Measurements from ENCODE around the gene BRIP1.
"Not testable (repeated sequence)": the region's sequence is repeated elsewhere in the genome, so short reads cannot be mapped to it uniquely, and the experiment has no call there.

The BRIP1 gene

GRCh38 chr17:61795546-61795945, 67.8 kb downstream of the BRIP1 start:
- DNase-seq, result no peak

DNA sequence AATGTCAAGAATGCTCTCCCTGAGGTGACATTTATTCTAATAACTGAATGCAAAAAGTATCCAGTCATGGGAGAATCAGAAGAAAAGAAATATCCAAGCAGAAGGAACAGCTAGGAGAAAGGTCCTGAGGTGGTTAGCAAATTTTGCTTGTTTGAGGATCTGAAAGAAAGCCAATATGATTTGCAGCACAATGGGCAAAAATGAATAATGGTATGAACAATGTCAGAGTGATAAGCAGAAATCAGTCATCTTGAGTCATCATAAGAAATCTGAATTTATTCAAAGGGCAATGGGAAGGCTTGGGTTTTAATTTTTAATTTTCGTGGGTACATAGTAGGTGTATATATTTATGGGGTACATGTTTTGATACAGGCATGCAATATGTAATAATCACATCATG, 68.5 kb downstream of the BRIP1 start:
- no peak for DNase-seq

GRCh38 chr17:61794242-61794641, 69.1 kb downstream of the BRIP1 start:
- DNase-seq, result no peak

DNA sequence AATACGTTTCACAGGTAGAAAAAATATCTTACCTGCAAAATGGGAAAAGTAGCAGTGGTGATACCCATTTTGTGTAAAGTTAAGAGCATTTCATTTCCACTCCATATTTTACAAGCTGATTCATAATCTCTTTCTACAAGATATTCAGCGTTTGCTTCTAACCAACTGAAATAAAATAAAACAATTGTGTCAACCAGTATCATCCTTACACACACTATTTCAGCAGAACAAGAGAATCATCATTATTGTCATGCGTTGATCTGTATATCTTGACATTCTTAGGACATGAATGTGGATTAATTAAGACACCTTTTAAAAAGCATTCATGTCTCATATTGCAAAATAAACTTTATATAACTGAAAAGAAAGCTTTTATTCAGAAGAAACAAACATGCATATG, 69.8 kb downstream of the BRIP1 start:
- DNase-seq, result no peak

DNA sequence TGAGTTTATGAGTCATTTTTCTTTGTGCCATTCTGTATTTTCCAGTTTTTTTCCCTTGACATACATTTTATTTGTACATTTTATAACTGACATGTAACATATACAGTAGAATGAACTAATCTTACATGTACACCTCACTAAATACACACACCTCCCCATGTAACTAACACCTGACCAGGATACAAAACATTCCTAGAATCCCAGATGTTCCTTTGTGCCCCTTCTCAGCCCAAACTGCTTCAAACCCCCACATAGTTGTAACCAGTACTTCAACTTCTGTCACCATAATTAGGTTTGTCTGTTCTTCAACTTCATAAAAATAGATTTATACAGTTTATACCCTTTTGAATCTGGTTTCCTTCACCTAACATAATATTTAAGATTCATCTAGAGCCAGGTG, 73.5 kb downstream of the BRIP1 start:
- DNase-seq, result no peak

- DNase-seq, result no peak
These were observed 77.2 kb downstream of the BRIP1 start for GRCh38 chr17:61786088-61786487.

GRCh38 chr17:61784510-61784909, 78.8 kb downstream of the BRIP1 start:
- no peak for DNase-seq

- DNase-seq, result no peak
These were observed 79.6 kb downstream of the BRIP1 start for GRCh38 chr17:61783556-61784304.

- DNase-seq, result no peak
These were observed 80.2 kb downstream of the BRIP1 start for GRCh38 chr17:61783120-61783519.

- no peak for DNase-seq
These were observed 80.6 kb downstream of the BRIP1 start for GRCh38 chr17:61782683-61783082.

- DNase-seq, result no peak
These were observed 88.0 kb downstream of the BRIP1 start for GRCh38 chr17:61775364-61775763.

GRCh38 chr17:61774724-61775123, 88.6 kb downstream of the BRIP1 start:
- DNase-seq, result no peak

DNA sequence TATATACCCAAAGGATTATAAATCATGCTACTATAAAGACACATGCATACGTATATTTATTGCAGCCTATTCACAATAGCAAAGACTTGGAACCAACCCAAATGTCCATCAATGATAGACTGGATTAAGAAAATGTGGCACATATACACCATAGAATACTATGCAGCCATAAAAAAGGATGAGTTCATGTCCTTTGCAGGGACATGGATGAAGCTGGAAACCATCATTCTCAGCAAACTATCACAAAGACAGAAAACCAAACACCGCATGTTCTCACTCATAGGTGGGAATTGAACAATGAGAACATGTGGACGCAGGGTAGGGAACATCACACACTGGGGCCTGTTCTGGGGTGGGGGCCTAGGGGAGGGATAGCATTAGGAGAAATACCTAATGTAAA, 89.2 kb downstream of the BRIP1 start:
- not testable (repeated sequence) for DNase-seq

GRCh38 chr17:61770752-61771533, 92.4 kb downstream of the BRIP1 start:
- DNase-seq, result no peak

DNA sequence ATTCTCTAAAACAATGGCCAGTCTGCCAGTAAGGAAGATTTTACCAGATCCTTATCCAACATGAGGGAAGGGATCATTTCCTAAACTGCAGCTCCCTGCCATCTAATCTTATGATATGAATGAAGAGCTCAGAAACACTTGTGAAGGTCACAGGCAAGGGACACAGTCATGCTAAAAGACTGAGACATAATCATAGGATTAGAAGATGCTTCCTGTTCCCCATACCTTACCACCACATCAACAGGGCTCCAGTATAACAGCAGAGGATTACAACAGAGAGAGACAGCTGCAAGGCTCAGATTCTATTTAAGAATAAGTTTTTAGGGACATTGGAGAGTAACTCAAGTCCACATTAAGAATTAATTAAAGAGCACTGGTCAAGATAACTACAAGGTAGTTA, 93.3 kb downstream of the BRIP1 start:
- no peak for DNase-seq

DNA sequence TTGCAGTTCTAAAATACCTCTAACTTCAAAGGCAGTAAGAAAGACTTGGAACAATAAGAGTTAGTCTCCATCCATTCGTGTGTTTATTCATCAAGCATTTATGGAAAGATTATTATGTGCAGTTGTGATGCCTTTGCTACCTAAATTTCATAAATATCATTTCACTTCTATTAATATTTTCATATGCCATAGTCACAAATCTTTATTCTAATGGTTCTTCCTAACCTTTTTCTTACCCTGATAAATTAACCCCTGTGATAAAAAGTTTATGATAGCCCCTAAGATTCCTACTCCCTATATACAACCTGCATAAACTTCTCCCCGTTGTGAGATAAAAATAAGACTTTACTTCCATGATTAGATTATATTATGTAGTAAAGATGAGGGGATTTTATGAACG, 94.9 kb downstream of the BRIP1 start:
- no peak for DNase-seq

DNA sequence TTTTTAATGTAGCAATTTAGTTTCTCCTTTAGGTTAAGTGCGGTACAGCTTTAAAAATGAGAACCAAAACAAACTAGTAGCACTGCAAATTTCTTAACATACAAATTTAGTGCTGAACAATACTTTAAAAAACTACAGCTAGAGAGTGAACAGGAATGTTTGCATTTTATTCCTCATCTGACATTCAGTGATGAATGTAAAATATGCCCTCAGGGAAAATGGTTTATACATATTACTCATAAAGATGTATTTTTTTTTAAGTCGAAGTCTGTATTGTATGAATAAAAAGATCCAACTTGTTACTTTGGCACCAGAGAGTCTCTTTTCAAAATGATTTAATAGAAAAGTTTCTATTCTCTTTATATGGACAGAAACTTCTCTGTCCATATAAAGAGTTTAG, 96.8 kb downstream of the BRIP1 start:
- DNase-seq, result no peak

DNA sequence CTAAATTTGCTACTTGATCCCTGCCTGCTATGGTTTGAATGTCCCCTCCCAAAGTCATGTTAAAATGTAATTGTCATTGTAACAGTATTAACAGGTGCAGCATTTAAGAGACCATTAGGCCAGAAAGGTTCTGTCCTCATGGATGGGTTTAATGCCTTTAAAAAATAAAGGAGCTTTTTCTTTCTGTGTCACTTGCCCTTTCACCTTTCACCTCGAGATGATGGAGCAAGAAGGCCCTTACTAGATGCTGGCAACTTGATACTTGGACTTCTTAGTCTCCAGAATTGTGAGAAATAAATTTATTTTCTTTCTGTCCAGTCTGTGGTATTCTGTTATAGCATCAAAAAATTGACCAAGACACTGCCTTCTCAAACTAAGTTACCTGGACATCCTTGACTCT, 98.5 kb downstream of the BRIP1 start:
- DNase-seq, result no peak

DNA sequence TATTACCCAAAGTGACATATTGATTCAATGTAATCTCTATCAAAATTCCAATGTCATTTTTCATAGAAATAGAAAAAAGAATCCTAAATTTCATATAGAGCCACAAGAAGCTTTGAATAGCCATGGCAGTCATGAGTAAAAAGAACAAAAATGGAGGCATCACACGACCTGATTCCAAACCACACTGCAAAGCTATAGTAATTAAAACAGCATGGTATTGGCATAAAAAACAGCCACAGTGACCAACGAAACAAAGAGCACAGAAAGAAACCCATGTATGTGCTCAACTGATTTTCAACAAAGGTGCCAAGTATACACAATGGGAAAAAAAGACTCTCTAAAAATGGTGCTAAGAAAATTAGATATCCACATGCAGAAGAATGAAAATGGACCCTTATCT, 101.5 kb downstream of the BRIP1 start:
- DNase-seq, result no peak

GRCh38 chr17:61759362-61759761, 104.0 kb downstream of the BRIP1 start:
- no peak for DNase-seq

- no peak for DNase-seq
These were observed 104.9 kb downstream of the BRIP1 start for GRCh38 chr17:61758430-61758829.

DNA sequence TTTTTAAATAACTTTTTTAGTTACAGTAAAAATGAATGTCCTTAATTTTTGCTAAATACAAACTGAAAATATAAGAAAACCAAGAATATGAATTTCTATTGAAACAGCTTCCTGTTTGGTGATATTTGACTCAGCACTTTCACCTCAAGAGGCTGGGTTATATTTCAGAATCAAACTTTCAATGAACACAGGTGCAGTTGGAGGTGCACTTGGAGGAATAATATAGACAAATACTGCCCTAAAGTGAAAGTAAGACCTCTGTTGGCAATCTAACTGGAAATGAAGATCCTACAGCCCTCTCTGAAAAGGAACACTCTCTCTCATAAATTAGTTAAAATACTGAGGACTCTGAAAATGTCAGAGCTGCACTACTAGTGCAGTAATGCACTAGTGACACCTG, 106.2 kb downstream of the BRIP1 start:
- no peak for DNase-seq

- DNase-seq, result no peak
These were observed 106.8 kb downstream of the BRIP1 start for GRCh38 chr17:61756561-61756960.

DNA sequence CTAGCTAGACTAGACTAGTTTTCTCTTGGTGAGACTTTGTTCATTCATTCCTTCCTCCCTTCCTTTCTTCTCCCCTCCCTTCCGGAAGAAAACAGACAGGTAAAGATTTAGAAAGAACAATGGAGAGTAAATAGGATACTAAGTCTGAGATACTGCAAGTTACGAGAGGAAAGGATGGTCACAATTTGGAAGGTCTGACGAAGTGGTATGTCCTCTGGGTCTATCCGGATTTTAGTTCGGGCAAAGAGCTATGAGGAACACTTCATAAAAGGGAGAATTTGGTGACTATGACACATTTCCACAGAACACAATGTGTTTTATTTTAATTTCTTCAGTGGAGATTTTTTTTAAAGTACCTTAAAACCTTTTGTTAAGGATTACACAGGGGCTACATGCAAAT, 107.7 kb downstream of the BRIP1 start:
- DNase-seq, result no peak

DNA sequence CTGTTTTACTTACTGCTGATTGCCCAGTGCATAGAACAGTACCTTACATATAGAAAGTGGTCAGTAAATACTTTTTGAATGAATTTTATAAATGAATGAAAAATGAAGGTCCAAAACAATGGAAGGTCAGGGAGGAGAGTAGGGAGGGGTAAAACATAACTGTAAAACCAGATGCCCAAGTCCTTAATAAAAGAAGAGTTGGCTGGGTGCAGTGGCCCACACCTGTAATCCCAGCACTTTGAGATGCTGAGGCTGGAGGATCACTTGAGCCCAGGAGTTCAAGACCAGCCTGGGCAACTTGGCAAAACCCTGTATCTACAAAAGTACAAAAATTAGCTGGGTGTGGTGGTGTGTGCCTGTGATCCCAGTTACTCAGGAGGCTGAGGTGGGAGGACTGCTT, 108.2 kb downstream of the BRIP1 start:
- no peak for DNase-seq

Measured in NCI-H2227 treated with DMSO at 0.1 percent for 48 hours (cell line).